Colonic mucosa (tissue), 4 donors: ENCODE data around the gene IL15RA. TPM values are rescaled to one million over a fixed set of nuclear protein-coding genes. Genes with fewer than 3 reads are reported as not detected.
A peak's percentile ranks its signal among the peaks of the same experiment; 100 is the strongest.

Experiments
- DNase-seq: peaks from one replicate; pipeline ENCODE4 v3.0.0-alpha.2; 2020
- H3K27ac ChIP-seq: fragments of 200-600 bp; one replicate; pipeline ENCODE4 v1.8.0; 2021
- H3K27me3 ChIP-seq: fragments of 200-600 bp; one replicate; pipeline ENCODE4 v1.8.0; 2021
- H3K36me3 ChIP-seq: fragments of 200-600 bp; one replicate; pipeline ENCODE4 v1.8.0; 2021
- H3K4me1 ChIP-seq: fragments of 200-600 bp; one replicate; pipeline ENCODE4 v1.8.0; 2021; ENCODE audit warnings: mild to moderate bottlenecking
- H3K4me3 ChIP-seq: fragments of 200-600 bp; one replicate; pipeline ENCODE4 v1.8.0; 2021
- H3K9ac ChIP-seq, 2 donors: one replicate each; pipeline ENCODE4 v1.7.0; 2013; ENCODE audit warnings: control low read depth in 2 of 2, low read depth in 2 of 2, low read length in 2 of 2
- H3K9me3 ChIP-seq: fragments of 200-600 bp; one replicate; pipeline ENCODE4 v1.8.0; 2021
- CTCF ChIP-seq: fragments of 200-600 bp; IDR thresholded peaks from one replicate; pipeline ENCODE4 v1.8.0; 2022; ENCODE audit warnings: antibody characterized with exemption, mild to moderate bottlenecking
- intact Hi-C: fragments of 100-400 bp; cut with DNase I; formaldehyde crosslinking; loops from one replicate; pipeline ENCODE4 v1.14.1; 2022
- total RNA-seq, 2 donors: library from RNA; stranded (reverse); fragmentation: NEBNext Ultra II Directional in 1 of 2; extraction: Animal tissue kit (Norgen Biotek cat#: 25700) in 1 of 2; gene quantifications; one replicate each; pipeline ENCODE4 v1.2.1, GENCODE V29; 2021
- donor health status: healthy.
- donor health status: DM: no; HTN: no; CAD: no.
- donor health status: DM: no; HTN: no; CAD: no.

IL15RA gene
- total RNA-seq = 10 to 100 TPM; 11.5 to 16.0 TPM

- Histone ChIP-seq H3K9ac (peak within 1 kb of the TSS; percentile 81 to 93), H3K4me3 (peak within 1 kb of the TSS; percentile 95), H3K36me3 (no peaks in the 10 kb centered on the region), H3K27ac (peak within 1 kb of the TSS; percentile 99), H3K9me3 (no peaks in the 10 kb centered on the region), H3K4me1 (peaks cover 8% of the 10 kb centered on the region), H3K27me3 (no peaks in the 10 kb centered on the region)
- TF ChIP-seq CTCF = peak; percentile 14
- DNase-seq = peak; percentile 88
- intact Hi-C loops = no loop called here
Measured at GRCh38 chr10:5977471-5978229, at the start of gene IL15RA. Gene IL15RA (minus strand): TSS chr10:5977543. CDS start chr10:5977492, 51 bp downstream.

- Histone ChIP-seq H3K9me3 (no peaks in the 10 kb centered on the region), H3K9ac (no peak overlapping the region), H3K4me1 (no peaks in the 10 kb centered on the region), H3K27me3 (no peaks in the 10 kb centered on the region), H3K27ac (no peak overlapping the region), H3K36me3 (no peaks in the 10 kb centered on the region), H3K4me3 (no peak overlapping the region)
- intact Hi-C loops = no loop called here
- no peak for TF ChIP-seq CTCF
- no peak for DNase-seq
Measured at GRCh38 chr10:6025683-6026255, 48.4 kb upstream of the IL15RA start.

GRCh38 chr10:6024334-6024682 is 47.0 kb upstream of the IL15RA start:
- TF ChIP-seq CTCF = no peak

GRCh38 chr10:6023661-6024333 is 46.5 kb upstream of the IL15RA start:
- no peak overlapping the region for H3K4me3 ChIP-seq
- intact Hi-C loops = no loop called here
- H3K9ac ChIP-seq = no peak overlapping the region
- no peak overlapping the region for H3K27ac ChIP-seq
- H3K9me3 ChIP-seq = no peaks in the 10 kb centered on the region
- H3K27me3 ChIP-seq = no peaks in the 10 kb centered on the region
- DNase-seq = peak; percentile 11
- no peaks in the 10 kb centered on the region for H3K4me1 ChIP-seq
- no peaks in the 10 kb centered on the region for H3K36me3 ChIP-seq
- TF ChIP-seq CTCF = no peak

More at GRCh38 chr10:6024334-6024682, 47.0 kb upstream of the IL15RA start:
- no peaks in the 10 kb centered on the region for H3K27me3 ChIP-seq
- intact Hi-C loops = no loop called here
- H3K27ac ChIP-seq = no peak overlapping the region
- H3K36me3 ChIP-seq = no peaks in the 10 kb centered on the region
- no peaks in the 10 kb centered on the region for H3K4me1 ChIP-seq
- no peaks in the 10 kb centered on the region for H3K9me3 ChIP-seq
- H3K4me3 ChIP-seq = no peak overlapping the region
- no peak overlapping the region for H3K9ac ChIP-seq
- peak; percentile 13 for DNase-seq

GRCh38 chr10:6022660-6023059 is 45.3 kb upstream of the IL15RA start:
- H3K4me3 ChIP-seq = no peak overlapping the region
- no peak overlapping the region for H3K9ac ChIP-seq
- no peaks in the 10 kb centered on the region for H3K9me3 ChIP-seq
- DNase-seq = no peak
- no peak for TF ChIP-seq CTCF
- intact Hi-C loops = no loop called here
- H3K36me3 ChIP-seq = no peaks in the 10 kb centered on the region
- peaks cover 4% of the 10 kb centered on the region for H3K4me1 ChIP-seq
- H3K27me3 ChIP-seq = no peaks in the 10 kb centered on the region
- no peak overlapping the region for H3K27ac ChIP-seq
